ENCODE measurements around the gene PTPRN. TPM values are rescaled to one million over a fixed set of nuclear protein-coding genes. Genes with fewer than 3 reads are reported as not detected.

The PTPRN gene
- total and polyA plus RNA-seq, 9 of the 15 experiments (the other 6 are each of a cell fraction or from before 2014, with no cell fraction given), result 0.15 to 2.4 (median 0.43) TPM; not detected in 1

DNA sequence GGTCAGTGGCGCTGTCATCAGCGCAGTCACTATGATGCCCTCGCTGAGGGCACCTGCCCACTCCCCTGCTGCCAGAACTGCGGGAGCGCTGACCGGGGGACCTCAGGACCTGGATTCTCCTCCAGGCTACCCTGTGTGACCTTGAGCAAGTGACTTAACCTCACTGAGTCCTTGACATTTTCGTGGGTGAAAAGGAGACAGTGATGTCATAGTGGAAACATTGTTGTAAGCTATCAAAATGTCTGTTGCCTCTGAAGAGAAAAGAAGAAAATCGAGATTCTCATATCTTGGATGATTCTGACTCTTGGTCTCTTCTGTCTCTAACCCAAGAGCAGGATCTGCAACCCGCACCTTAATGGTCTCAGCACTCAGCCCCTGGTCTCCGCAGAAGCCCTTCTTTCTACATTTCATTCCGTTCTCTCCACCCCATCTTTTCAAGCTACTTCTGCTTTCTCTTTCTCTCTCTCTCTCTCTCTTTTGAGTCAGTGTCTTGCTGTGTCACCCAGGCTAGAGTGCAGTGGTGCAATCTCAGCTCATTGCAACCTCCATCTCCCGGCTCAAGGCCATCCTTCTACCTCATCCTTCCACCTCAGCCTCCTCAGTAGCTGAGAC is 54.5 kb downstream of the PTPRN start (continued):
- 0 out of 2 replicates have a peak, but pooled peaks have one; percentile 23 for TF ChIP-seq ELF1 (tag; IDR thresholded peaks at IDR 0.05)
- no peak for TF ChIP-seq MXD1 (CRISPR knock-in tag; IDR thresholded peaks at IDR 0.05; ENCODE audit: borderline replicate concordance, poor library complexity, severe bottlenecking)
- TF ChIP-seq, protein P1, sequence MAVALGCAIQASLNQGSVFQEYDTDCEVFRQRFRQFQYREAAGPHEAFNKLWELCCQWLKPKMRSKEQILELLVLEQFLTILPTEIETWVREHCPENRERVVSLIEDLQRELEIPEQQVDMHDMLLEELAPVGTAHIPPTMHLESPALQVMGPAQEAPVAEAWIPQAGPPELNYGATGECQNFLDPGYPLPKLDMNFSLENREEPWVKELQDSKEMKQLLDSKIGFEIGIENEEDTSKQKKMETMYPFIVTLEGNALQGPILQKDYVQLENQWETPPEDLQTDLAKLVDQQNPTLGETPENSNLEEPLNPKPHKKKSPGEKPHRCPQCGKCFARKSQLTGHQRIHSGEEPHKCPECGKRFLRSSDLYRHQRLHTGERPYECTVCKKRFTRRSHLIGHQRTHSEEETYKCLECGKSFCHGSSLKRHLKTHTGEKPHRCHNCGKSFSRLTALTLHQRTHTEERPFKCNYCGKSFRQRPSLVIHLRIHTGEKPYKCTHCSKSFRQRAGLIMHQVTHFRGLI (CRISPR knock-in tag; IDR thresholded peaks at IDR 0.05), result no peak
- TF ChIP-seq ZSCAN32 (CRISPR knock-in tag; IDR thresholded peaks at IDR 0.05), result no peak
- TF ChIP-seq, protein P2, sequence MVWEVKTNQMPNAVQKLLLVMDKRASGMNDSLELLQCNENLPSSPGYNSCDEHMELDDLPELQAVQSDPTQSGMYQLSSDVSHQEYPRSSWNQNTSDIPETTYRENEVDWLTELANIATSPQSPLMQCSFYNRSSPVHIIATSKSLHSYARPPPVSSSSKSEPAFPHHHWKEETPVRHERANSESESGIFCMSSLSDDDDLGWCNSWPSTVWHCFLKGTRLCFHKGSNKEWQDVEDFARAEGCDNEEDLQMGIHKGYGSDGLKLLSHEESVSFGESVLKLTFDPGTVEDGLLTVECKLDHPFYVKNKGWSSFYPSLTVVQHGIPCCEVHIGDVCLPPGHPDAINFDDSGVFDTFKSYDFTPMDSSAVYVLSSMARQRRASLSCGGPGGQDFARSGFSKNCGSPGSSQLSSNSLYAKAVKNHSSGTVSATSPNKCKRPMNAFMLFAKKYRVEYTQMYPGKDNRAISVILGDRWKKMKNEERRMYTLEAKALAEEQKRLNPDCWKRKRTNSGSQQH (CRISPR knock-in tag; IDR thresholded peaks at IDR 0.05), result no peak
- no peak for TF ChIP-seq BHLHE40 (IDR thresholded peaks at IDR 0.05; ENCODE audit: low read length)
- peak; percentile 57 for TF ChIP-seq MAFG (tag; conservative IDR thresholded peaks at IDR 0.05)
- 0 out of 4 replicates have a peak, but pooled peaks of 1 of the 2 experiments have one; percentile 37 for TF ChIP-seq RCOR1 (IDR thresholded peaks at IDR 0.05; ENCODE audit: borderline replicate concordance in 1 of 2, low read depth in 2 of 2, low read length in 2 of 2)
- TF ChIP-seq CTBP1 (IDR thresholded peaks at IDR 0.05; ENCODE audit: borderline replicate concordance), result peak; percentile 41; the same call in 1 of the 2 replicates
- no peak for TF ChIP-seq MYC (IDR thresholded peaks at IDR 0.05; ENCODE audit: low read depth, low read length)
- no peak for TF ChIP-seq MYC (CRISPR knock-in tag; IDR thresholded peaks at IDR 0.05; ENCODE audit: borderline replicate concordance, low read depth)
- no peak for TF ChIP-seq CCAR2 (IDR thresholded peaks at IDR 0.05; ENCODE audit: low read depth, low read length)
- TF ChIP-seq ZNF445 (CRISPR knock-in tag; IDR thresholded peaks at IDR 0.05; ENCODE audit: low read depth), result no peak
- TF ChIP-seq ATF7 (IDR thresholded peaks at IDR 0.05), result peak; percentile 63
- 0 out of 2 replicates have a peak, but pooled peaks have one; percentile 16 for TF ChIP-seq KAT7 (CRISPR knock-in tag; IDR thresholded peaks at IDR 0.05; ENCODE audit: borderline replicate concordance)
- TF ChIP-seq TEAD1 (CRISPR knock-in tag; IDR thresholded peaks at IDR 0.05), result no peak
- peak; percentile 47 for TF ChIP-seq C11orf30 (IDR thresholded peaks at IDR 0.05; ENCODE audit: low read depth)
- TF ChIP-seq ESRRA (IDR thresholded peaks at IDR 0.05; ENCODE audit: borderline replicate concordance, low read depth), result peak; percentile 72
- TF ChIP-seq SMARCA4 (IDR thresholded peaks at IDR 0.05), result 0 out of 2 replicates have a peak, but pooled peaks have one; percentile 21
- TF ChIP-seq HDAC1 (IDR thresholded peaks at IDR 0.05), result peak in 1 of 2 experiments; percentile 44; a peak in 1 of 4 replicates
- no peak for TF ChIP-seq ZNF707 (CRISPR knock-in tag; conservative IDR thresholded peaks at IDR 0.05)
- TF ChIP-seq, protein P3, sequence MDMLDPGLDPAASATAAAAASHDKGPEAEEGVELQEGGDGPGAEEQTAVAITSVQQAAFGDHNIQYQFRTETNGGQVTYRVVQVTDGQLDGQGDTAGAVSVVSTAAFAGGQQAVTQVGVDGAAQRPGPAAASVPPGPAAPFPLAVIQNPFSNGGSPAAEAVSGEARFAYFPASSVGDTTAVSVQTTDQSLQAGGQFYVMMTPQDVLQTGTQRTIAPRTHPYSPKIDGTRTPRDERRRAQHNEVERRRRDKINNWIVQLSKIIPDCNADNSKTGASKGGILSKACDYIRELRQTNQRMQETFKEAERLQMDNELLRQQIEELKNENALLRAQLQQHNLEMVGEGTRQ (CRISPR knock-in tag; IDR thresholded peaks at IDR 0.05), result no peak
